Mesenchymal stem cell (in vitro differentiated cells and primary cell): ENCODE data around the gene PERP.

Source experiments
- DNase-seq: peaks from one replicate; pipeline ENCODE4 v3.0.0-alpha.2; 2013
- H2AFZ ChIP-seq: one replicate; pipeline ENCODE4 v1.6.1; 2013; ENCODE audit warnings: low read depth, mild to moderate bottlenecking, control low read depth, inconsistent platforms, low read length, moderate library complexity
- H2AK5ac ChIP-seq: 2 replicates; pipeline ENCODE4 v1.6.1; 2013; ENCODE audit warnings: low read length, moderate library complexity, mild to moderate bottlenecking, inconsistent platforms; ENCODE audit not compliant: severe bottlenecking
- H2BK120ac ChIP-seq: one replicate; pipeline ENCODE4 v1.6.1; 2013; ENCODE audit warnings: low read depth, mild to moderate bottlenecking, inconsistent platforms, low read length, moderate library complexity
- H2BK12ac ChIP-seq, 2 experiments: one replicate each; pipeline ENCODE4 v1.6.1; 2013; ENCODE audit warnings: inconsistent platforms in 2 of 2, low read length in 2 of 2, mild to moderate bottlenecking in 2 of 2, moderate library complexity in 2 of 2, control low read depth in 1 of 2
- H2BK15ac ChIP-seq: one replicate; pipeline ENCODE4 v1.6.1; 2013; ENCODE audit warnings: mild to moderate bottlenecking, low read depth, inconsistent platforms; ENCODE audit not compliant: poor library complexity, severe bottlenecking
- H2BK5ac ChIP-seq: 2 replicates; pipeline ENCODE4 v1.6.1; 2013; ENCODE audit warnings: low read depth, mild to moderate bottlenecking, low read length, control low read depth, inconsistent platforms; ENCODE audit not compliant: poor library complexity, severe bottlenecking
- H3K14ac ChIP-seq, 2 experiments: one replicate each; pipeline ENCODE4 v1.6.1; 2013; ENCODE audit warnings: inconsistent platforms in 2 of 2, low read length in 2 of 2, control low read depth in 1 of 2, mild to moderate bottlenecking in 1 of 2, moderate library complexity in 1 of 2
- H3K18ac ChIP-seq, 2 experiments: one replicate each; pipeline ENCODE4 v1.6.1; 2013; ENCODE audit warnings: inconsistent platforms in 2 of 2, low read length in 2 of 2, control low read depth in 1 of 2, low read depth in 1 of 2, mild to moderate bottlenecking in 1 of 2
- H3K23ac ChIP-seq, 2 experiments: one replicate each; pipeline ENCODE4 v1.6.1; 2013; ENCODE audit warnings: inconsistent platforms in 2 of 2, low read length in 2 of 2, mild to moderate bottlenecking in 2 of 2, moderate library complexity in 2 of 2, control low read depth in 1 of 2
- H3K27ac ChIP-seq: 2 replicates; pipeline ENCODE4 v1.5.1; 2013; ENCODE audit warnings: mild to moderate bottlenecking, moderate library complexity, low read length, control low read depth, inconsistent platforms; ENCODE audit not compliant: poor library complexity, severe bottlenecking
- H3K27me3 ChIP-seq, 2 experiments: 2 replicates each; pipeline versions ENCODE4 v1.6.1 to v1.7.0; 2013; ENCODE audit warnings: low read length in 2 of 2, mild to moderate bottlenecking in 2 of 2, moderate library complexity in 2 of 2, control low read depth in 1 of 2, inconsistent platforms in 1 of 2; ENCODE audit not compliant: control insufficient read depth in 1 of 2, insufficient read depth in 1 of 2
- H3K36me3 ChIP-seq, 2 experiments: 2 replicates each; pipeline versions ENCODE4 v1.6.1 to v1.7.0; 2013; ENCODE audit warnings: low read length in 2 of 2, control low read depth in 1 of 2, inconsistent platforms in 1 of 2, low read depth in 1 of 2, mild to moderate bottlenecking in 1 of 2; ENCODE audit not compliant: insufficient read depth in 2 of 2, control insufficient read depth in 1 of 2
- H3K4ac ChIP-seq, 2 experiments: one replicate each; pipeline ENCODE4 v1.6.1; 2013; ENCODE audit warnings: inconsistent platforms in 2 of 2, low read length in 2 of 2, mild to moderate bottlenecking in 2 of 2, moderate library complexity in 2 of 2, control low read depth in 1 of 2, low read depth in 1 of 2
- H3K4me1 ChIP-seq: 2 replicates; pipeline ENCODE4 v1.6.1; 2013; ENCODE audit warnings: low read depth, low read length, control low read depth; ENCODE audit not compliant: control insufficient read depth, insufficient read depth
- H3K4me2 ChIP-seq: 2 replicates; pipeline ENCODE4 v1.6.1; 2013; ENCODE audit warnings: low read length, mild to moderate bottlenecking, inconsistent platforms; ENCODE audit not compliant: poor library complexity, severe bottlenecking
- H3K4me3 ChIP-seq, 2 experiments: 2 replicates each; pipeline versions ENCODE4 v1.5.1 to v1.7.0; 2013; ENCODE audit warnings: low read length in 2 of 2, mild to moderate bottlenecking in 2 of 2, control low read depth in 1 of 2, low read depth in 1 of 2; ENCODE audit not compliant: insufficient read depth in 1 of 2
- H3K79me1 ChIP-seq: replicated peaks from 2 replicates; pipeline ENCODE4 v1.6.1; 2013; ENCODE audit warnings: mild to moderate bottlenecking, control low read depth, low read length, inconsistent platforms; ENCODE audit not compliant: poor library complexity, severe bottlenecking
- H3K9ac ChIP-seq: 2 replicates; pipeline ENCODE4 v1.7.0; 2013; ENCODE audit warnings: mild to moderate bottlenecking, low read length, moderate library complexity
- H3K9me3 ChIP-seq: 2 replicates; pipeline ENCODE4 v1.7.0; 2013; ENCODE audit warnings: mild to moderate bottlenecking, low read length; ENCODE audit not compliant: control insufficient read depth
- H4K8ac ChIP-seq: one replicate; pipeline ENCODE4 v1.6.1; 2013; ENCODE audit warnings: inconsistent platforms, mild to moderate bottlenecking, low read length, moderate library complexity
- H4K91ac ChIP-seq: one replicate; pipeline ENCODE4 v1.6.1; 2013; ENCODE audit warnings: mild to moderate bottlenecking, low read length, inconsistent platforms
- WGBS: methylation state at CpG from one replicate; pipeline ENCODE4 v1.1.7; 2013; ENCODE audit warnings: mixed read lengths; 5-methylcytosine and 5-hydroxymethylcytosine counted together

Gene PERP

GRCh38 chr6:138087593-138088325 is 19.5 kb downstream of the PERP start:
- H3K4me2 ChIP-seq: no peak overlapping the region
- peak overlapping the region; percentile 98 for H2AK5ac ChIP-seq
- no peak overlapping the region for H2AFZ ChIP-seq
- peaks cover 7% of the 10 kb centered on the region for H3K4me1 ChIP-seq
- H3K9me3 ChIP-seq: no peaks in the 10 kb centered on the region
- H3K27me3 ChIP-seq: no peaks in the 10 kb centered on the region
- no peak overlapping the region for H4K8ac ChIP-seq
- H3K4me3 ChIP-seq: no peak overlapping the region
- peak overlapping the region; percentile 66 for H2BK5ac ChIP-seq
- no peak overlapping the region for H3K23ac ChIP-seq
- no peak overlapping the region for H2BK120ac ChIP-seq
- H4K91ac ChIP-seq: peak overlapping the region; percentile 90
- H2BK12ac ChIP-seq: peak overlapping the region; percentile 23 to 91
- peaks cover 6 to 12% of the 10 kb centered on the region in 2 experiments for H3K36me3 ChIP-seq
- no peak overlapping the region for H2BK15ac ChIP-seq
- peaks cover 6% of the 10 kb centered on the region for H3K79me1 ChIP-seq
- H3K14ac ChIP-seq: no peak overlapping the region
- H3K27ac ChIP-seq: peak overlapping the region; percentile 93
- H3K18ac ChIP-seq: peak overlapping the region; percentile 5 to 81
- peak; percentile 18 for DNase-seq
- H3K9ac ChIP-seq: no peak overlapping the region
- H3K4ac ChIP-seq: peak overlapping the region; percentile 10 to 80
- 74% methylated on average over 5 of the region's 5 CpGs for WGBS

- Histone ChIP-seq H3K79me1 (peaks cover 2% of the 10 kb centered on the region), H3K36me3 (peaks cover 0 to 5% of the 10 kb centered on the region in 2 experiments), H3K9me3 (no peaks in the 10 kb centered on the region), H2AK5ac (no peak overlapping the region), H3K27me3 (no peaks in the 10 kb centered on the region), H3K14ac (no peak overlapping the region), H3K27ac (peak overlapping the region; percentile 93), H3K18ac (no peak overlapping the region), H2BK12ac (no peak overlapping the region), H3K9ac (no peak overlapping the region), H2BK15ac (no peak overlapping the region), H3K4me3 (no peak overlapping the region), H3K4ac (no peak overlapping the region), H2BK120ac (no peak overlapping the region), H2AFZ (no peak overlapping the region), H3K4me2 (peak overlapping the region; percentile 60), H4K8ac (peak overlapping the region; percentile 24), H2BK5ac (no peak overlapping the region), H3K23ac (no peak overlapping the region), H4K91ac (no peak overlapping the region), H3K4me1 (peaks cover 6% of the 10 kb centered on the region)
- WGBS: 34% methylated on average over 4 of the region's 5 CpGs
- DNase-seq: peak; percentile 77
These were observed 20.5 kb downstream of the PERP start for GRCh38 chr6:138086573-138087196.

DNA sequence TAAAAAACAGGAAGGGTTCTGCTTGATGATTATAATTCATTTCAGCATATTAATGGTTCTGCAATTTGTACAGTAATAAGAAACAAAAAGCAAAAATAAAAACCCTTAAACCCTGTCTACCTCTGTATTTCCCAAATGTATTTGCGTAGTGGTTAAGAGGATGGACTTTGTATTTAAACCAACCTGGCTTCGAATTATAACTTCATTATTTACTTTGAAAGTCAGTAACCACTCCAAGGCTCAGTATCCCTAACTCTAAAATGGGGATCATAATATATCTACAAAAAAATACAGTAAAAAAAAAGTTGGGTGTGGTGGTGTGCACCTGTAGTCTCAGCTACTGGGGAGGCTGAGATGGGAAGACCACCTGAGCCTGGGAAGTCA is 21.4 kb downstream of the PERP start:
- no peaks in the 10 kb centered on the region for H3K9me3 ChIP-seq
- WGBS: 100% methylated on average over 1 of the region's 2 CpGs
- peak overlapping the region; percentile 54 for H3K27ac ChIP-seq

More for the DNA sequence above, 21.4 kb downstream of the PERP start:
- Histone ChIP-seq H2BK12ac (no peak overlapping the region), H3K4me2 (no peak overlapping the region), H2BK120ac (no peak overlapping the region), H3K14ac (no peak overlapping the region), H3K23ac (no peak overlapping the region), H2BK15ac (no peak overlapping the region), H3K18ac (no peak overlapping the region), H3K27me3 (no peaks in the 10 kb centered on the region), H3K4me1 (peaks cover 6% of the 10 kb centered on the region), H2BK5ac (no peak overlapping the region), H2AFZ (no peak overlapping the region), H2AK5ac (peak overlapping the region; percentile 84), H3K79me1 (peaks cover 2% of the 10 kb centered on the region), H3K4ac (no peak overlapping the region), H3K9ac (no peak overlapping the region), H3K36me3 (no peaks in the 10 kb centered on the region), H4K91ac (no peak overlapping the region), H4K8ac (no peak overlapping the region), H3K4me3 (no peak overlapping the region)
- DNase-seq: no peak
